Neuron (in vitro differentiated cells): ENCODE results near the gene NCSTN.

ENCODE experiments used
- H2AFZ ChIP-seq: one replicate; pipeline ENCODE4 v1.6.1; 2013; ENCODE audit warnings: low read depth, mild to moderate bottlenecking, inconsistent platforms, low read length, moderate library complexity
- H3K27me3 ChIP-seq: one replicate; pipeline ENCODE4 v1.6.1; 2013; ENCODE audit warnings: low read length; ENCODE audit not compliant: insufficient read depth
- H3K36me3 ChIP-seq: one replicate; pipeline ENCODE4 v1.6.1; 2013; ENCODE audit warnings: low read length; ENCODE audit not compliant: insufficient read depth
- H3K4me1 ChIP-seq: one replicate; pipeline ENCODE4 v1.6.1; 2013; ENCODE audit warnings: low read length; ENCODE audit not compliant: insufficient read depth
- H3K4me3 ChIP-seq: 2 replicates; pipeline ENCODE4 v1.5.1; 2013; ENCODE audit warnings: mild to moderate bottlenecking, low read length, moderate library complexity
- H3K9me3 ChIP-seq: one replicate; pipeline ENCODE4 v1.6.1; 2013; ENCODE audit warnings: low read length

The NCSTN gene

DNA sequence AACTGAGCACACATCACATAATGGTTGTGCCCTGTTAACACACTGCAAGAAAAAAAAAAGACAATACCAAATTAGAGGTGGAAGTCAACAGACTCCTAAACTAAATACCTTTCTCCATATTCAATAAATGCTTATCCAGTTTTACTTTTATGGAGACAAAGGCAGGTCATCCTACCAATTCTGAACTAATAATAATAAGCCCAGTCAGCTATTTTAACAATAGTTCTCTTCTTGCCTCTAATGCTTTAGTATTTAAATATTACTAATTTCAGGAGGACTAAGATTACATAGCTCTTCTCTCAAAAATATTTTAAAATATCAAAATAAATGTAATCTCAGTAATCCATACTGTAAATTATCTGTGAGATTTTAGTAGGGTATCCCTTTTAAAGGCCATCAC lies 10.7 kb upstream of the NCSTN start:
- Histone ChIP-seq H2AFZ (no peak overlapping the region), H3K27me3 (no peaks in the 10 kb centered on the region), H3K9me3 (no peaks in the 10 kb centered on the region), H3K4me3 (no peak overlapping the region), H3K36me3 (peaks cover 68% of the 10 kb centered on the region), H3K4me1 (peaks cover 30% of the 10 kb centered on the region)

DNA sequence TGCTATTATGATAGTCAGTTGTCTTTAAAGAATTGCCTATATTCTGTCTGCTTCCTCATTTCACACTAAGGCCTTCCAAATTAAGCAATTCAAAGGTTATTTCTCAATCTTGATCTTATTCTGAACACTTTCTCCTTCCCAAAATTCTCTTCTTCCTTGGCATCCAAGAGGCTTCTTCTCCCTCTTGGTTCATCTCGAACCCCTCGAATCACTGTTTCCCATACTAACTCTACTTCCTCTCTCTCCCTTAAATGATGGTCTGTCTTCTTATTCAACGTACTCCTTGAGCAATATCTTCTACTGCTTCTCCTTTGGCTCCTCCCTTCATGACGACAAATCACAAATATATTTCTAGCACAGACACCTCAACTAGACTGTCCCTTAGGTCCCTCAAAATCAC lies 4.6 kb upstream of the NCSTN start:
- Histone ChIP-seq H3K4me3 (no peak overlapping the region), H3K36me3 (peaks cover 52% of the 10 kb centered on the region), H3K27me3 (no peaks in the 10 kb centered on the region), H3K9me3 (no peaks in the 10 kb centered on the region), H2AFZ (no peak overlapping the region), H3K4me1 (peaks cover 18% of the 10 kb centered on the region)

DNA sequence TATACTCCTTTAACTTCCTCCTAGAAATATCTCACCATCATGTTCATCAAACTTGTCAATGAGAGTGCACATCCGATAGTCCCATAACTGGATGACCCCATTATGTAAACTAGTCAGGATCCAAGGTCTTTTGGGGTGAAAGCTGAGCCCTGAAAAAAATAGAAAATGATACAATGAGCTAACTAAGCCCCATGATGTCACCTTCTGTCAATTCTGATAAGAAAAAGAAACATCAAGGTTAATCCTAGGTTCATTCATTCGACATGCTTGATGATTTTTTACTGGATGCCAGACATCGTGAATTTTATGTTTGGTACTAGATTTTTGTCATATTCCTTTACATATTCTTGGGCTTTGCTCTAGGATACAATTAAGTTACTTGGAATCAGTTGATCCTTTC lies 3.0 kb upstream of the NCSTN start:
- Histone ChIP-seq H3K36me3 (peaks cover 43% of the 10 kb centered on the region), H3K27me3 (no peaks in the 10 kb centered on the region)

DNA sequence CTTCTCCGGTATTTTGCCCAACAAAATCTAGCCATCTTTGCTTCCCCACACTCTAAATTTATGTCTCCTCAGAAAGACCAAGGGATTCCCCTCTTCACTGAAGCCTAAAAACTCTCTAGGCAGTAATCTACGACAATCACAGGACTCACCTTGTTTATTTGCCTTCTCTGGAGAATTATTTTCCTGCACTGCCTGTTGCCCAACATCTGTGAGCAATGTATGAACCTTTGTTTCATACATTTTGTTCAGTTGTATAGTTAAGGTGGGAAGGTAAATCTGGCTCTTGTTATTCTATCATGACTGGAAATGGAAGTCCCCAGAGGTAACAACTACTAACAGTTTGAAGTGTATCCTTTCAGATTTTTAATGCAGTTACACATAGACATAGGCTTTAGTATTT lies 2.3 kb upstream of the NCSTN start:
- peak overlapping the region; percentile 24 for H3K4me3 ChIP-seq
- peaks cover 42% of the 10 kb centered on the region for H3K36me3 ChIP-seq
- peaks cover 26% of the 10 kb centered on the region for H3K4me1 ChIP-seq

More for the DNA sequence above, 3.0 kb upstream of the NCSTN start:
- Histone ChIP-seq H3K4me1 (peaks cover 26% of the 10 kb centered on the region), H2AFZ (no peak overlapping the region), H3K9me3 (no peaks in the 10 kb centered on the region), H3K4me3 (no peak overlapping the region)

GRCh38 chr1:160342526-160342925 lies 657 bp upstream of the NCSTN start:
- H3K4me3 ChIP-seq = peak overlapping the region; percentile 95
- no peaks in the 10 kb centered on the region for H3K9me3 ChIP-seq
- peaks cover 26% of the 10 kb centered on the region for H3K4me1 ChIP-seq
- peaks cover 35% of the 10 kb centered on the region for H3K36me3 ChIP-seq
- peak overlapping the region; percentile 11 for H2AFZ ChIP-seq
- H3K27me3 ChIP-seq = no peaks in the 10 kb centered on the region

More for the DNA sequence above, 2.3 kb upstream of the NCSTN start:
- Histone ChIP-seq H3K27me3 (no peaks in the 10 kb centered on the region), H2AFZ (no peak overlapping the region), H3K9me3 (no peaks in the 10 kb centered on the region)

DNA sequence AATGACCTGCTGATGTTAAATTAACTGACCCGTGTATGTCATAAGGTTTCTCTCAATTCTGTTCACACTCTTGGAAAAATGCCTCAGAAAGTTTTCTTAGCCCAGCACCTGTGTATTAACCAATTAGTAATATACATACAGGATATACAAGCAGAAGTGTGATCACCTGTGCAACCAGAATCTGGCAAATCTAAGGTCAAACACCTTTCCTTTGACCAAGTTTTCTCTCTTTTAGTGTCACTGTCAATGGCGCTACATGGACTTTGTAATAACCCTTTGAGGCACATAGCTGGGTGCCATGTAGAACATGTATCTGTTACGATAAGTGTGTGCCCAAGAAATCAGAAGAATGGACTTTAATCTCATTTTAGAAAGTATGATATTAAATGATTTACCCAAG lies 1.1 kb downstream of the NCSTN start:
- H3K36me3 ChIP-seq = peaks cover 35% of the 10 kb centered on the region
- no peak overlapping the region for H2AFZ ChIP-seq
- no peaks in the 10 kb centered on the region for H3K9me3 ChIP-seq
- no peaks in the 10 kb centered on the region for H3K27me3 ChIP-seq
- peak overlapping the region; percentile 95 for H3K4me3 ChIP-seq
- peaks cover 26% of the 10 kb centered on the region for H3K4me1 ChIP-seq

DNA sequence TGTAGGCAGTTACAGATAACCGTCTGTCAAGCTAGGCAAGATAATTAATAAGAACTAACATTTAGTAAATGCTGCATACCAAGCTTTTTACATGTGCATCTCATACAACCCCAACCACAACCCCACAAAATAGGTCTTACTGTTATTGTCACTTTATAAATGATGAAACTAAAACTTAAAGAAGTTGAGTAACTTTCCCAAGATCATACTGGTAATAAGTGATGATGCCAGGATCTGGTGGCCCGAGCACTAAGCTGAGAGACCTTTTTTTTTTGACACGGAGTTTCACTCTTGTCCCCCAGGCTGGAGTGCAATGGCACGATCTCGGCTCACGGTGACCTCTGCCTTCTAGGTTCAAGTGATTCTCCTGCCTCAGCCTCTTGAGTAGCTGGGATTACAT lies 1.8 kb downstream of the NCSTN start:
- H3K36me3 ChIP-seq = peaks cover 36% of the 10 kb centered on the region
- H3K9me3 ChIP-seq = no peaks in the 10 kb centered on the region
- no peak overlapping the region for H2AFZ ChIP-seq
- H3K4me1 ChIP-seq = peaks cover 26% of the 10 kb centered on the region
- H3K4me3 ChIP-seq = no peak overlapping the region
- no peaks in the 10 kb centered on the region for H3K27me3 ChIP-seq

DNA sequence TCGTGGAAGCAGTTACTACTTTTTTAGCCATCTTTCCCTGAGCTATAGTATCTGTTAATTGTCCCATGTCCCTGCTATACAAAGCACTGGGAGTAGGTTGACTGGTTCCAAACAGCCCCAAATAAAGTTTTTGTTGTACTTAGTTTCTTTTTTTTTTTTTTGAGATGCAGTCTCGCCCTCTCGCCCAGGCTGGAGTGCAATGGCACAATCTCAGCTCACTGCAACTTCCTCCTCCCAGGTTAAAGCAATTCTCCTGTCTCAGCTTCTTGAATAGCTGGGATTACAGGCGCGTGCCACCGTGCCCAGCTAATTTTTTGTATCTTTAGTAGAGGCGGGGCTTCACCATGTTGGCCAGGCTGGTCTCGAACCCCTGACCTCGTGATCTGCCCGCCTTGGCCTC lies 3.3 kb downstream of the NCSTN start:
- Histone ChIP-seq H3K4me1 (peaks cover 15% of the 10 kb centered on the region), H3K36me3 (peaks cover 44% of the 10 kb centered on the region), H3K4me3 (no peak overlapping the region), H3K27me3 (no peaks in the 10 kb centered on the region), H2AFZ (no peak overlapping the region), H3K9me3 (no peaks in the 10 kb centered on the region)

GRCh38 chr1:160346958-160347357 lies 3.8 kb downstream of the NCSTN start:
- H3K4me1 ChIP-seq = peaks cover 11% of the 10 kb centered on the region
- H3K9me3 ChIP-seq = no peaks in the 10 kb centered on the region
- no peak overlapping the region for H2AFZ ChIP-seq
- peaks cover 49% of the 10 kb centered on the region for H3K36me3 ChIP-seq
- H3K27me3 ChIP-seq = no peaks in the 10 kb centered on the region
- no peak overlapping the region for H3K4me3 ChIP-seq

- Histone ChIP-seq H2AFZ (no peak overlapping the region), H3K36me3 (peaks cover 89% of the 10 kb centered on the region), H3K9me3 (no peaks in the 10 kb centered on the region), H3K4me3 (no peak overlapping the region), H3K27me3 (no peaks in the 10 kb centered on the region), H3K4me1 (no peaks in the 10 kb centered on the region)
Observed at GRCh38 chr1:160351629-160352028, 8.4 kb downstream of the NCSTN start.

DNA sequence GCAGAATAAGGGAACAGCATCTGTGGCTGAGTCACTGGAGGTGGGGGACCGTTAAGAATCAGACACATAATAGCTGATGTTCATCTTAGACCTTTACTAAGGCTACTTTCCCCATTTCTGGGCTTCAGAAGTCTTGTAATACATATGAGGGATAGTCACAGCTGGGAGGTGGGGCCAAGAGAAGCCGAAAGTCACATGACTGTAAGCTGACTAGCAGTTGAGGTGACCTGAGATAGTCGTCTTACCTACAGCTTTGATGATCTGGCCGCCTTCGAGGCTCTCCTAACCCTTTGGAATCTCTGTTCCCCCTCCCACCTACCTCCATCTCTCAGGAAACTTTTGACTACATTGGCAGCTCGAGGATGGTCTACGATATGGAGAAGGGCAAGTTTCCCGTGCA lies 9.4 kb downstream of the NCSTN start:
- Histone ChIP-seq H3K36me3 (peaks cover 92% of the 10 kb centered on the region), H3K27me3 (no peaks in the 10 kb centered on the region)

DNA sequence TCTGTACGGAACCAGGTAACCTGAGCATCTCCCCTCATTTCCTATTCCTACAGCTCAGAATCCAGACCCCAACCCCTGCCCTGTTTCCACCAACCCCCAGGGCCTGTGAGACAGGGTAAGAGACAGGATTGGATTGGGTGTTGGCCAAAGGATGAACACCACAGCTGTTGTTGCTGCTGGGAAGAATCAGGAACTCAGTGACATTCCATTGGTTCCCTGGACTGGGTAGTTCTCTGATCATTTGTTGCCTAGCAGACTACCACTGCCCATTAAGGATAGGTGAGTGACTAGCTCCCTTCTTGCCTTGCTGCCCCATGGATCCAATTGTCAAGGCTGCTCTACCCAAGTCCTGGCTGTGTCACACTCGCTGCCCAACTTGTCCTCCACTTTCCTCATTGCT lies 10.0 kb downstream of the NCSTN start:
- no peak overlapping the region for H3K4me3 ChIP-seq
- H3K9me3 ChIP-seq = no peaks in the 10 kb centered on the region
- H3K27me3 ChIP-seq = no peaks in the 10 kb centered on the region
- H2AFZ ChIP-seq = no peak overlapping the region
- peaks cover 93% of the 10 kb centered on the region for H3K36me3 ChIP-seq
- H3K4me1 ChIP-seq = no peaks in the 10 kb centered on the region

More for the DNA sequence above, 9.4 kb downstream of the NCSTN start:
- Histone ChIP-seq H3K4me1 (no peaks in the 10 kb centered on the region), H3K4me3 (no peak overlapping the region), H3K9me3 (no peaks in the 10 kb centered on the region), H2AFZ (no peak overlapping the region)

DNA sequence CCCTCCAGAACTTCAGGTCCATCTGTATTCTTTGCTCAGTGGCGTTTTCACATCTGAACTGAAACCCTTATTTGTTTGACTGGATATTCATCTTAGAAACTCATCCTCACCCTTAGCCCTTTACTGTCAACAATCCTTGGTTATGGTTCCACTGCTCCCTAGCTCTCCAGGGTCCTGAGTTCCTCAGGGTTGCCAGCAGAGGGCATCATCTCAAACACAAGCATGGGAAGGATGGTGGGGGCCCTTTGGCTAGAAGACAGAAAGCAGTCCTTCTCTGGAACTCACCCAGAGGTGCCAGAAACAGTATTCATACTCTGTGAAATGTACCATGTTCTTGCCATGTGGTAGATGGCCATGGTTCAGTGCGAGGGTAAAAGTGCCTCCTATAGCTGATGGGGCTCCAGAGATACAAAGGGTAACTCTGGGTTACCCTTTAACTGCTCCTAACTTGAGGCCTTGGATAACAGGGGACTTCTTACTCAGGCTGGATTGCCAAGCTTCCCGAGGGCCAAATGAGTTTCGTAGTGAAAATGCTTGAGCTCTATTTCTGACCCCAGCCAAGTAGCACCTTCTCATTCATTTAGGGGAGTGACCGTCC lies 11.3 kb downstream of the NCSTN start:
- Histone ChIP-seq H3K4me1 (no peaks in the 10 kb centered on the region), H2AFZ (no peak overlapping the region), H3K9me3 (no peaks in the 10 kb centered on the region), H3K4me3 (no peak overlapping the region), H3K36me3 (peaks cover 87% of the 10 kb centered on the region), H3K27me3 (no peaks in the 10 kb centered on the region)
